ENCODE results near the gene MRPL51.
A peak's percentile ranks its signal among the peaks of the same experiment; 100 is the strongest.

The MRPL51 gene

GRCh38 chr12:6460751-6461371 is 32.2 kb downstream of the MRPL51 start:
- no peak for DNase-seq

- DNase-seq = no peak
Observed at GRCh38 chr12:6459004-6459337, 34.1 kb downstream of the MRPL51 start.

- no peak for DNase-seq
Observed at GRCh38 chr12:6458281-6459003, 34.6 kb downstream of the MRPL51 start.

- no peak for DNase-seq
Observed at GRCh38 chr12:6457220-6457945, 35.7 kb downstream of the MRPL51 start.

GRCh38 chr12:6452944-6453630 is 40.0 kb downstream of the MRPL51 start:
- no peak for DNase-seq

- DNase-seq = no peak
Observed at GRCh38 chr12:6452245-6452943, 40.7 kb downstream of the MRPL51 start.

- peak; percentile 76 for DNase-seq
Observed at GRCh38 chr12:6451348-6452244, 41.5 kb downstream of the MRPL51 start, which contains the start of gene TAPBPL. TAPBPL (plus strand) TSS chr12:6452042; CDS start chr12:6452249, 207 bp downstream.

- no peak for DNase-seq
Observed at GRCh38 chr12:6450869-6451347, 42.2 kb downstream of the MRPL51 start.

GRCh38 chr12:6450091-6450868 is 42.8 kb downstream of the MRPL51 start:
- DNase-seq = no peak

GRCh38 chr12:6444704-6445688 is 48.1 kb downstream of the MRPL51 start, which contains the start of gene CD27:
CD27 (plus strand) TSS chr12:6444955; CDS start chr12:6445096, 141 bp downstream.
- DNase-seq = no peak

GRCh38 chr12:6444031-6444430 is 49.0 kb downstream of the MRPL51 start:
- DNase-seq = no peak

- no peak for DNase-seq
Observed at GRCh38 chr12:6443361-6443983, 49.6 kb downstream of the MRPL51 start.

GRCh38 chr12:6442836-6443235 is 50.2 kb downstream of the MRPL51 start:
- DNase-seq = no peak
